COR-L47 (cell line): Measurements from ENCODE around the gene CDCA4.
"Not testable (repeated sequence)": the region's sequence is repeated elsewhere in the genome, so short reads cannot be mapped to it uniquely, and the experiment has no call there.

Experiments used
- DNase-seq: peaks from one replicate; lab custom pipeline; 2025; lab: John Stamatoyannopoulos, UW

Gene CDCA4

GRCh38 chr14:105058521-105059034 is 37.7 kb upstream of the CDCA4 start:
- DNase-seq = no peak

DNA sequence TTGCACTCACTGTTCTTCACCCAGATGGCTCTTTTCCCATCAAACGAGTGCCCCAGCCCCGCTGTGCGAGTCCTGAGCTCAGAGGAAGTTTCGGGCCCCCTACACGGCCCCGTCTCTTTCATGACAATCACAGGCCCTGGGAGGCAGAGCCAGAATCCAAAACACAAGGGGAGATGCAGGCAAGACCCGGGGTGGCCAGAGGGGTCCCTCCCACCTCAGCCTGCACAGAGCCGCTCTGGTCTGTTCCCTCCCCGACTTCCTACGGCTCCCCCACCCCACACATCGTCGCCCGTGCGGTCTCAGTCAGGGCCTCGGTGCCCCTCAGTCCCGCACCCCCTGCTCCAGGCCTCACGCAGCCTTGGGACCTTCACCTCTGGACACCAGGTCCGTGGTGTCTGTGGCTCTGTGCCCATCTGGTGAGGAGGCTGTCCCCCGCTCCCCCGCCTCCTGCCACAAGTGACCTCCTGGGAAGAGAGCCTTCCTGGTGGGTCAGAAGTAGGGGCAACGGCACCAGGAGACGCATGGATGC is 35.5 kb upstream of the CDCA4 start:
- no peak for DNase-seq

GRCh38 chr14:105055736-105056302 is 34.9 kb upstream of the CDCA4 start:
- DNase-seq = no peak

- DNase-seq = no peak
Observed at GRCh38 chr14:105055334-105055733, 34.5 kb upstream of the CDCA4 start.

GRCh38 chr14:105053996-105054395 is 33.1 kb upstream of the CDCA4 start:
- DNase-seq = no peak

DNA sequence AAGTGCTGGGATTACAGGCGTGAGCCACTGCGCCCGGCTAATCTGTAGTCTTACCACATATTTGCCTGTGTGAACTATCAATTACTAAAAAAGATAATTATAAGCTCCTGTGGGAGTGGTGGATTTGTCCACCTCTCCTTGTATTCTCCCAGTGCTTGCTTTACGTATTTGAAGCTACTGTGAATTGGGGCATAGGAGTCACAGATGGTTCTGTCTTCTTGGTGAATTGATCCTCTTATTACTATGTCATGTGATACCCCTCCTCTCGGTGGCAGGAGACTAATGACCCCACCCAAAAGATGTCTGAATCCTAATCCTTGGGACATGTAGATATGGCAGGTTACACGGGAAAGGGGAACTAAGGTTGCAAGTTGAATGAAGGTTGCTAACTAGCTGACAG is 32.5 kb upstream of the CDCA4 start:
- DNase-seq = no peak

DNA sequence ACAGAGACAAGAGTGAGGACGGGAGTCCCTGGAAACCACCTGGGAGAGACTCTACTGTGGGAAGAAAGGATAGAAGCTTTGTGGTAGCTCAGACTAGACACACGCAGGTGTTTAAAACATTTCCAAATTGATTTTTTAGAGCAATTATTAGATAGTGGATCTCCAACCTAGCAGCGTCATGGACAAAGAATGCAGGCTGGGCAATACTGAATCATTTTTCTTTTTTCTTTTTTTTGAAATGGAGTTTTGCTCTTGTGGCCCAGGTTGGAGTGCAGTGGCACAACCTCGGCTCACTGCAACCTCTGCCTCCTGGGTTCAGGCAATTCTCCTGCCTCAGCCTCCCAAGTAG is 31.2 kb upstream of the CDCA4 start:
- no peak for DNase-seq

DNA sequence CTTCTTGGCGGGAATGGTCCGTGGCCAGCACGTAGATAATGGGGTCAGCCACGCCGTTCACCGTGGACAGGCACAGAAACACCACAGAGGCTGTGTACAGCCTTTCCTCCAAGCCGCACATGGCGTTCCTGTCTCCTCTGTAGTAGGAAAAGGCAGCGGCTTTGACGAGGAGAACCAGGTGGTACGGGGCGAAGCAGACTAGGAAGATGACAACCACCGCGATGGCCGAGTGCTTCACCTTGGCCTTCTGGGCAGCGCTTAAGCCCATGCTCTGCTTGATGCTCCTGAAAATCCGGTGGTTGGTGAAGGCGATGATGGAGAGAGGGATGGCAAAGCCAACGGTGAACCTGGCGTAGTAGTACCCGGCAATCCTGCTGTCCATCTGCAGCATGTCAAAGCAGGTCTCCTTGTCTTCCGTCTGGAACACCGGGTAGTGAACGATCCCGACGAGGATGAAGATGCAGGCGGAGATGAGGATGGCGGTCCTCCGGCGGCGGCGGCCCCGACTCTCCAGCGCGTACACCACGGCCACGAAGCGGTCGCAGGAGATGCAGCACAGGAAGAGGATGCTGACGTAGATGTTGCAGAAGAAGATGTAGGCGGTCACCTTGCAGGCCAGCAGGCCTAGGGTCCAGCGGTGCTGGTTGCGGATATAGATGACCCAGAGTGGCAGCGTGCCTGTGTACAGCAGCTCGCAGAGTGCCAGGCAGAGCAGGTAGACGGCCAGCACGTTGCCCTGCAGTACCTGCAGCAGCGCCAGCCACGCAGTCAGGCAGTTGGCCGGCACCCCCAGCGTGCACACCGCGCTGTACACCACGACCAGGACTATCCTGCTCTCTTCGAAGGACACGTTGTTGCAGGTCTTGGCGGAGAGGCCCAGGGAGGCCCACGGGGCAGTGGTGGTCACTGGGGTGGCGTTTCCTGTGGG is 30.6 kb upstream of the CDCA4 start:
- DNase-seq = no peak

DNA sequence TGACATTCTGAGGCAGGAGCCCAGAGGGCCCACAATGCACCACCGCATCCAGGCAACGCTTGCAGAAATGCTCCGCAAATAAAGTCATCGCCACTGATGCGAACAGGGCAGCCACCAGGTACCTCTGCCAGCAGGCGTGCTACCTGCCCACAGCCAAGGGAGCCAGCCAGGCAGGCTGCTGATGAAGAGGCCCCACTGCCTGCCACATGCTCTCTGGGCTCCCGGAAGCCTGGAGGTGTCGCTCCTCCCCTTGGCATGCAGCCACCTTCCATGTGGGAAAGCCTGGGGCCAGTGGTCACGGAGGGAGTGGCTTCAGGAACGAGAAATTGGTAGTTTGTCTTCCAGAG is 29.6 kb upstream of the CDCA4 start:
- peak; percentile 93 for DNase-seq

DNA sequence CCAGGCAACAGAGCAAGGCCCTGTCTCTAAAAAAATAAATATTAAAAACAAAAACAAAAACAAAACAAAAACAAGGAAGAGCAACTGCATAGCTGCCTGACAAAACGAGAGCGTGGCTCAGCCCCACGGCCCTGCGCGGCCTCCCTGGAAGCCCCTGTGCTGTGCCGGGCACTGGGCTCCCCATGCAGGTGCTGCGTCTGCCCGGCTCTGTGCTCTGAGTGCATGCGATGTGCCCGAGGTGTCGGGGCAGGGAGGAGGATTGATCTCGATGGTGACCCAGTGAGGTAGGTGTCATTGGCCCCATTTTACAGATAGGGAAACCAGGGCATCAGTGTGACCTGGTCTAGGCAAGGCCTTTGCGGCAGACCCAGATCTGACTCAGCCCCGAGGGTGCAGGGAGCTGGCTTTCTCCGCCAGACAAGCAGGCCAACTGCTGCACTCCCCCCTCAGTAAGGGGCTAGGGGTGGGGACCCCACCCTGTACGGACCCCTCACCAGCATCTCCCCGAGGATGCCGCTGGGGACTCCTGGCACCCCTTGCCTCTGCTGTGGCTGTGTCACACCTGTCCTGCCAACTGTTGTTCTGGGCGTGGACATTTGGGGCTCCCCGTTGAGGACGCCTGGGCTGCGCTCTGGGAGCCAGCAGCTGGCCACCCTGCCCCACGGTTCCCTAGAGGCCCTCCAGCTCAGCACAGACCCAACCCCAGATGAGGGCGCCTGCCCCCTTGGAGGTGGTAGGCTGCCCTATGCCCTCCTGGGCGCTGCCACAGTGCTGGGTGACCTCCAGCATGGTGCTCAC is 29.1 kb upstream of the CDCA4 start:
- DNase-seq = no peak

- DNase-seq = no peak
Observed at GRCh38 chr14:105047283-105048016, 26.6 kb upstream of the CDCA4 start.

DNA sequence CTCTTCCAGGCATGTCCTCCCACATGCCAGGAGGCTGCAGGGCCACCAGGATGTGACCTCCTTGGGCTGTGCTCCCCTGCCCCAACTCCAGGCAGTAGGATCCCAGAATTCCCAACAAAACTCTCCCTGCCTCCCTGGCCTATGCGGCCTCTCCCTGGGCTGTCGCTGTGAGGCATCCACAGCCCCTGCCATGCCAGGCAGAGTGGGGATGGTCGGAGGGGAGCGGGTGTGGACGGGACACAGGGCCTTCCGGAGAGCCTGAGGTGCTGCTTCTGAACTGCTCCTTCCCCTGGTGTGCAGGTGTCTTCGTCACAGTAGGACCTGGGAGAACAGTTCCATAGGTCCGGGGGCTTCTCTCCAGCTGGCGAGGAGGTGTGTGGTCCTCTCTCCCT is 26.0 kb upstream of the CDCA4 start:
- no peak for DNase-seq

DNA sequence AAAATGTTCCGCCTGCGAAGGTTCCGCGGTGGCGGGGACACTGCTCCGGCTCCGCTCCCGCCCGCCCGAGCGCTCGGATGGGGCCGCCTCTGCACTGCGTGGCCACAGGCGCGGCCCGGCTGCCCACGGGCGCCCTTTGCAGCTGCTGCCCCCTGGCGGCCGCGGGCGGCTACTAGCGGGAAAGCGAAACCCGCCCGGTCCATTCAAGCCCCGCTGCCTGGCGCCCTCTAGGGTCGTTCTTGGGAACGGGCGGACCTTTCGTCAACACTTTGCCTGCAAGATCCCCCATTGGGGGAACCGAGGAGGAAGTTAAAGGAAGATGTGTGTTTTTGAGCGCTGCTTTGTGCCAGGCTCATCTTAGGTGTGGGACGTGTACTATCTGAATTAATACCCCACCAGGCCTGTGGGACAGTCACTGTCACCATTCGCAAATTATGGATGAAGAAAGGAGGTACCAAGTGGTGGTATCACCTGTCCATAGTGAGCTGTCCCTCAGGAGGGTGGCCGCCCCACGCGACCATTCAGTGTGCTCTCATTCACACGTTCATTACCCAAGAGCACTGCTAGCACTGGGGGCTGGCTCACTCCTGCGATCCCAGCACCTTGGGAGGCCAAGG is 24.9 kb upstream of the CDCA4 start:
- peak; percentile 94 for DNase-seq

DNA sequence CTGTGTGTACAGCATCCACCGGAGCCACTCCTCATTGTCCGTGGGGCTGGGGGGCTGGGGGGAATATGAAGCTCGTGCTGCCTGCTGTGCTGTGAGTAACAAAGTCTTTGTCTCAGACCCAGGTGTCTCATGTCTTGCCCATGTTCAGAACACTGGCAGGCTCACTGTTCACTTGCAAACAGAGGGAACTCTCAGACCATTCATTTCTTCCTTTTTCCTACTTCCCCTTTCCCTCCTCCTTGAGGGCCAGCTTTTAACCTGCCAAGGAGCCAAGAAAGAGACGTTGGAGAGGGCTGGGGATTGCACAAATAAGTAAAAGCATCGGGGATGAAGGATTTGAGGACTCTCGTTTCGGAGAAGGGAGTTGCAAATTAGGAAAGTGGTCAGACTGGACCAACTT is 22.8 kb upstream of the CDCA4 start:
- no peak for DNase-seq

- DNase-seq = no peak
Observed at GRCh38 chr14:105042813-105043212, 21.9 kb upstream of the CDCA4 start.

- no peak for DNase-seq
Observed at GRCh38 chr14:105041841-105042765, 21.2 kb upstream of the CDCA4 start.

GRCh38 chr14:105039458-105040205 is 18.7 kb upstream of the CDCA4 start:
- no peak for DNase-seq

GRCh38 chr14:105035616-105036015 is 14.7 kb upstream of the CDCA4 start:
- DNase-seq = not testable (repeated sequence)

DNA sequence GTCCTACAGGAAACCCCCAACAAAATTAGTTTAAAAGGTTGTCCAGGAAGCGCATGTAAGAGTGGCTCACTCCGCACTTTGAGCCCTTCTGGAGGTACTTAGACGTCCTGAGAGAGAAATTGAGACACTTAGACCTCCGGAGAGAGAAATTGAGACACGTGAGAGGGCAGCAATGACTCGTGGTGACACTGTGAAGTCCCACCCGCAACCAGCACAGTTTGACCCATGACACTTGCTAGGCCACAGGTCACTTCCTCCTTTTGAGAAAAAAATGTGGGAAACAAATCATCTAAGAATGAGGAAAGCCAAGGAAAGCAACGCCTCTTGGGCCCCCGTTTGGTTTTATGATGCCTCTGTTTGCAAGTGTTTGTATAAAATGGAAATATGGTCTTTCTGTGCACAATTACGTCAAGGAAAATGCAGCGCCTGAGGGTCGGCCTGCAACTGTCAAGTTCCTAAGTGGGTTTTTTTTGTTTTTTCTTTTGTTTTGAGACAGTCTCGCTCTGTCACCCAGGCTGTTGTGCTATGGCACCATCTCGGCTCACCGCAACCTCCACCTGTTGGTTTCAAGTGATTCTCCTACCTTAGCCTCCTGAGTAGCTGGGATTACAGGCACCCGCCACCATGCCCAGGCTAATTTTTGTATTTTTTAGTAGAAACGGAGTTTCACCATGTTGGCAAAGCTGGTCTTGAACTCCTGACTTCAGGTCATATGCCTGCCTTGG is 13.6 kb upstream of the CDCA4 start:
- DNase-seq = no peak
